BJ (cell line): Measurements from ENCODE around the gene CDK19. TPM values are rescaled to one million over a fixed set of nuclear protein-coding genes. Genes with fewer than 3 reads are reported as not detected.
"Not testable (repeated sequence)": the region's sequence is repeated elsewhere in the genome, so short reads cannot be mapped to it uniquely, and the experiment has no call there.

Experiments used
- CTCF ChIA-PET: fragments of 350-600 bp; formaldehyde crosslinking; extraction: SDS; loops from one replicate; lab custom pipeline; 2021; ENCODE audit warnings: antibody characterized with exemption, inconsistent platforms; lab: Yijun Ruan, JAX
- POLR2A ChIA-PET: fragments of 300-600 bp; sonication (Branson Sonifier 250); formaldehyde crosslinking; extraction: SDS; loops from one replicate; lab custom pipeline; 2021; ENCODE audit warnings: antibody characterized with exemption; lab: Charles Lee
- DNase-seq: peaks from one replicate; pipeline ENCODE4 v3.0.0-alpha.2; 2011; ENCODE audit warnings: low read depth
- H3K27me3 ChIP-seq: 2 replicates; pipeline ENCODE4 v1.6.0; 2011; ENCODE audit warnings: low read length; ENCODE audit not compliant: control insufficient read depth, insufficient read depth
- H3K36me3 ChIP-seq: 2 replicates; pipeline ENCODE4 v1.5.1; 2011; ENCODE audit warnings: low read length; ENCODE audit not compliant: control insufficient read depth, insufficient read depth
- H3K4me3 ChIP-seq: 2 replicates; pipeline ENCODE4 v1.5.1; 2011; ENCODE audit warnings: low read depth, mild to moderate bottlenecking, control low read depth, low read length
- CTCF ChIP-seq: IDR thresholded peaks from 2 replicates; pipeline ENCODE4 v1.5.1; 2011; ENCODE audit warnings: low read depth, mild to moderate bottlenecking, control low read depth, inconsistent platforms, low read length, moderate library complexity; ENCODE audit not compliant: insufficient read depth
- polyA plus RNA-seq: library from polyadenylated mRNA; depleted of rRNA; stranded (reverse); fragments of >200 nt; gene quantifications from 2 replicates; pipeline ENCODE4 v1.2.3, GENCODE V29; 2011

Gene CDK19
- polyA plus RNA-seq, 1 experiment, result 11.5 TPM

- TF ChIP-seq CTCF, result no peak
- POLR2A ChIA-PET, result no interaction called here
- DNase-seq, result no peak
- CTCF ChIA-PET, result no interaction called here
- Histone ChIP-seq H3K4me3 (no peak overlapping the region), H3K36me3 (no peaks in the 10 kb centered on the region), H3K27me3 (no peaks in the 10 kb centered on the region)
These were observed 233.6 kb downstream of the CDK19 start for GRCh38 chr6:110581679-110582078.

- CTCF ChIA-PET, result not testable (repeated sequence)
These were observed 237.6 kb downstream of the CDK19 start for GRCh38 chr6:110577596-110578167.

GRCh38 chr6:110575925-110576463 lies 239.3 kb downstream of the CDK19 start:
- CTCF ChIA-PET, result interaction anchor here (0.6 to 1.2 kb wide), 3 partner anchors 13 to 19 kb away, joined by 3 read pairs; no protein-coding TSS in a partner anchor
- H3K36me3 ChIP-seq, result no peaks in the 10 kb centered on the region
- H3K27me3 ChIP-seq, result no peaks in the 10 kb centered on the region
- POLR2A ChIA-PET, result no interaction called here
- no peak overlapping the region for H3K4me3 ChIP-seq
- TF ChIP-seq CTCF, result no peak
- DNase-seq, result no peak

More at GRCh38 chr6:110577596-110578167, 237.6 kb downstream of the CDK19 start:
- H3K4me3 ChIP-seq, POLR2A ChIA-PET, H3K27me3 ChIP-seq, DNase-seq, H3K36me3 ChIP-seq: not testable (repeated sequence)

- DNase-seq, result no peak
- Histone ChIP-seq H3K36me3 (no peaks in the 10 kb centered on the region), H3K4me3 (no peak overlapping the region), H3K27me3 (no peaks in the 10 kb centered on the region)
- ChIA-PET POLR2A (no interaction called here), CTCF (interaction anchor here (1.2 kb wide), 2 partner anchors 15 to 18 kb away, joined by 3 read pairs; no protein-coding TSS in a partner anchor)
- no peak for TF ChIP-seq CTCF
These were observed 240.5 kb downstream of the CDK19 start for GRCh38 chr6:110574817-110575216.

- Histone ChIP-seq H3K36me3 (no peaks in the 10 kb centered on the region), H3K27me3 (no peaks in the 10 kb centered on the region), H3K4me3 (no peak overlapping the region)
- POLR2A ChIA-PET, result no interaction called here
- CTCF ChIA-PET, result interaction anchor here (0.7 kb wide), 1 partner anchor 15 kb away, joined by 3 read pairs; no protein-coding TSS in a partner anchor
- TF ChIP-seq CTCF, result no peak
- no peak for DNase-seq
These were observed 241.7 kb downstream of the CDK19 start for GRCh38 chr6:110573537-110573936.

GRCh38 chr6:110573136-110573535 lies 242.1 kb downstream of the CDK19 start:
- no peaks in the 10 kb centered on the region for H3K36me3 ChIP-seq
- no peak for DNase-seq
- ChIA-PET CTCF (interaction anchor here (0.7 kb wide), 1 partner anchor 14 kb away, joined by 3 read pairs; no protein-coding TSS in a partner anchor), POLR2A (no interaction called here)
- no peak for TF ChIP-seq CTCF
- no peaks in the 10 kb centered on the region for H3K27me3 ChIP-seq
- H3K4me3 ChIP-seq, result no peak overlapping the region
